HG02981 (cell line): ENCODE data around the gene ASIC2.

Source experiments
- ATAC-seq: cut with Tn5 transposase; IDR thresholded peaks from one replicate; pipeline ENCODE4 v1.9.1; 2021; ENCODE audit warnings: mild to moderate bottlenecking, moderate library complexity; ENCODE audit not compliant: unreplicated experiment

ASIC2 gene

DNA sequence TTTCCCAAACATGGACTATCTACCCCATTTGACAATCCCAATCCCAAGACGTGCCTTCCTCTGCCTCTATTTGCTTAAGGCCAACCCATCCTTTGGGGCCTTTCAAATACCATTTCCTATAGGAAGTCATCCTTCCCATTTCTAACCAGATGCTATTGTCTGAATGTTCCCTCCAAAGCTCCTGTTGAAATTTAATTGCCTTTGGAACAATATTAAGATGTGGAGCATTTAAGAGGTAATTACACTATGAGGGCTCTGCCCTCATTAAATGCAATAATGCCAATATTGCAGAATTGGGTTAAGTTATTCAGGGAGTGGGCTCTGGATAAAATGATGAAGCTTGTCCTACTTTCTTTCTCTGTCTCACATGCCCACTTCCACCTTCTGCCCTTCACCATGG lies 125.4 kb downstream of the ASIC2 start:
- no peak for ATAC-seq

DNA sequence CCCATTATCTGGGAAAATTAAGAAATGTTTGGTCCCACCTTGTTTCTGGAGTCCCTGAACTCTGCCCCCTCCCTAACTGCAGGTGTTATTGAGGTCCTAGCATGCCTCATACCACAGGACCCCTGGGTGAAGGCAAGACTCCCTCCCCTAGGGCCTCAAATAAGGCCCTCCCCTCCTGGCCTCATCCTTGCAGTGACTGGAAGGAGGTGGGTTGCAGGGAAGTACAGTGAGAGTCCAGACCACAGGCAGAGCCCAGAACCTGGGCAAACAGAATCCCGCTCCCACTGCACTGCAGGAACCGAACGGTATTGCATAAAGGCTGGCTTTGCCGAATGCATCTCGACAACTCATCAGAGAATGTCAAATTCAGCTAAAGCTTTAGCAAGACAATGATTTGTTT lies 126.6 kb downstream of the ASIC2 start:
- no peak for ATAC-seq

DNA sequence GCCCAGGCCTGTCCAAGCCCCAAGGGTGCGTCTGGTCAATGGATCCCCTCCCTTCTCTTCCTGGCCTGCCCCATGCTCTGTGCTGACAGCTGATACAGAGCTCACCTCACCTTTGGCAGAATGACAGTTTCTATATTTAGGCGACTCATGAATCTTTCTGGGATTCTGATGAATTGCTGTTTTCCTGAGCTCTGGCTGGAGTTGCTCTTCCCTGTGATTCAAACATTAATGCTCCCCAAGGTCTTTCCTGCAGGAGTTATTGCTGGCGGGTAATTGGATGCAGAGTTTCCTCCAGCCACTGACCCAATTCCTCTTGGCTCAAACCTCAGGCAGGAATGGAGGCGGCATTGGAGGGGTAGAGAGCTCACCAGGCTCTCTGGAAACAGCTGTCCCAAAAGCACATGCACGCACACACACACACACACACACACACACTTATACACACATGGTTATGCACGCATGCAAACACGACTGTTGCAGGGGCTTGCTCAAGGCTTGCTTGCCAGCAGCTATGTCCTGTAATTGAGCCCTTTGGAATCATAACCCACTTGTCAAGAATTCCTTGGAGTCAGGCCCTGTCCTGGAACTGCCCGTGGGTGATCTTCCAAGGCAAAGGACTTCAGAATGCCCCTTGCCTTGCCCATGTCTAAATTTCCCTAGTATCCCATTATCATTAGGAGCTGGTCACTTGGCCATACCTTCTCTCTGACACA lies 128.8 kb downstream of the ASIC2 start:
- no peak for ATAC-seq

DNA sequence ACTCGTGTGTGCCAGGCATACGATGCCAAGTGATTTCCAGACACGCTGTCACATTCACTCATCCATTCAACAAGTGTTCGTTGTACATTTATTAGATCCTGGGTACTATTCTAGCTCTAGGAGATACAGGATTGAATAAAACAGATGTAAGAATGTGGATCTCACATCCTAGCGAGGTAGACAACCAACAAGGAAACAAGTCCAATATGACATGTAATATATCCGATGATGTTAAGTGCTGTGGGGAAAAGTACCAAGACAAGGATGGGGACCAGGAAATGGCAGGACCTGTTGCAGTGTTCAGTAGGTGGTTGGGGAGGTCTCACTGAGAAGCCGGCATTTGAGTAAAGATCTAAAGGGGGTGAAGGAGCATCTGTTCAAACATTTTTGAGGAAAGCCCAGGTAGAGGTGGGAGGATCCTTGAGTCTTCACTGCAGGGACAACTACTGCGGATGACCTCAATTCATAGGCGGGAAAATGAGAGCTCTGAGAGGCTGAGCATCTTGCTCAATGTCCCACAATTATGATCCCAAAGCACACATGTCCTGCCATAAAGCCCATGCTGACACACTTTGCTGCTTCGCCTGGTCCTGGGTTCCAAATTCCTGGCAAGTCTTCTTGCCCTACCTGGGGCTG lies 129.4 kb downstream of the ASIC2 start:
- ATAC-seq, result no peak

DNA sequence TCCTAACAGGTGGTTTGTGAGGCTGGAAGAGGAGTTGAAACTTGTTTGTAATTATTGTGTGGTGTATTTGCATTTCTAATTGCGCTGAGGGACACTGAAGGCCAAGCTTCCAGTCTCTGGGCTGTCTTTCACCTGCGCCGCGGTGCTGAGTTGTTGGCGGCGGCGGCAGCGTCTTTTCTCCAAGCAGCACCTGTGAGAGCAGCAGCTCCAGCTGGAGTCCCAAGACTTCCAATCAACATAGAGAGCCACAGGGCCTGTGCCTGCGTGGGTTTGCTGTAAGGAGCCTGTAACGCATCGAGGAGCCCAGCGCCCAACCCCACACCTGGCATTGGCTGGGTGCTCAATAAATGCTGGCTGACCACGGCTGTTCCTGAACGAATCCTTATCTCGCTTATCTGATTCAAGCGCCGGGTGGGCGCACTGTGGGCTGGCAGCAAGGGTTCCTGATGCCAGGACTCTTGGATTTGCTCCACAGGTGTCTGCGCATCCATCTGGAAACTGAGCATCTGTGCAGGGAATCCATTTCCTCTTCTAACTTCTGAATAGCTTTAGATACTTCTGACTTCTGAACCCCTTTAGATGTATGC lies 138.1 kb downstream of the ASIC2 start:
- no peak for ATAC-seq

DNA sequence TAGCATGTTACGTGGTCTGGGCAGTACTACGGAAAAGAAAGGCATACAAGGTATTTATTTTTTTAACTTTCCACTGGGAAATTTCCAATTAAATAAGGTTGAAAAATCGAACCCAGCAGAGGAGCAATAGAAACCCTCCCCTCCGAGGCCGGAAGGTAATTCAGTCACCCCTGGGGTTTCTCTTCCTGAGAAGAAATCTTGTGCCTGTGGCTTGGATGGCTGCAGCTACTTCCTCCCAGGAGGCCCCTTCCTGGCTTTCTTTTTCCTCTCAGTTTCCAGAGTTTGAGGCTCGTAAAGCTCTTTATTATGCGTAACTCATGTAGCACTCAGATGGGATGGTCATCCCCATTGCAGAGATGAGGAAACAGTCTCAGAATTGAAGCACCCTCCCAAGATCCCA lies 140.3 kb downstream of the ASIC2 start:
- ATAC-seq, result no peak

DNA sequence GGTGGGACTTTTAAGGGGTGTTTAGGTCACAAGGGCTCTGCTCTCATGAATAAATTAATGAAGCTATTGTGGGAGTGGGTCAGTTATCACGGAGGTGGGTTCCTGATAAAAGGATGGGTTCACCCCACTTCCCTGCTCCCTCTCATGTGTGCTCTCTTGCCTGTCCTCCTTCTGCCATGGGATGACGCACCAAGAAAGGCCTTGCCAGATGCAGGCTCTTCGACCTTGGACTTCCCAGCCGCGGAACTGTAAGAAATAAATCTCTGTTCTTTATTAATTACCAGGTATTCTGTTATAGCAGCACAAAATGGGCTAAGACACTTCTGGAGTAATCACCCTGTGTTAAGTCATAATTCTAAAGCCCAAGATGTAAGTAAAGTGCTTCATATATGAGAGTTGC lies 141.5 kb downstream of the ASIC2 start:
- no peak for ATAC-seq

DNA sequence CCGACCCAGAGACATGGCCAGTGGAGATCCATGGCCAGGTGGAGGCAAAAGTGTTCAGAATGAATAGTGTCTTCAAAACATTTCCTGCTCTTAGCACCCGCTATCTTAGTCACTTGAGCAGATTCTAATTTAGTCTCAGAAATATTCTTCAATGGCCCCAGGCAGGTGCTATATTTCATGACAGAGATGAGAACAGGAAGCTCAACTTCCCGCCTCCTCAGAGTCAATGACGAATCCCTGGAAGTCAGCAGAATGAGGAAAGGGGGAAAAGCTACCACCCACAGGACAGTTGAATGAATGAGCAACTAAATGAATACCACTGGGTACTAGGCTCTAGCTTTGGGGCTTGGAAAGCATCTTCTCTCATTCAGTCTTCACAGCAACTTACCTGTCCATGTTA lies 147.2 kb downstream of the ASIC2 start:
- no peak for ATAC-seq

DNA sequence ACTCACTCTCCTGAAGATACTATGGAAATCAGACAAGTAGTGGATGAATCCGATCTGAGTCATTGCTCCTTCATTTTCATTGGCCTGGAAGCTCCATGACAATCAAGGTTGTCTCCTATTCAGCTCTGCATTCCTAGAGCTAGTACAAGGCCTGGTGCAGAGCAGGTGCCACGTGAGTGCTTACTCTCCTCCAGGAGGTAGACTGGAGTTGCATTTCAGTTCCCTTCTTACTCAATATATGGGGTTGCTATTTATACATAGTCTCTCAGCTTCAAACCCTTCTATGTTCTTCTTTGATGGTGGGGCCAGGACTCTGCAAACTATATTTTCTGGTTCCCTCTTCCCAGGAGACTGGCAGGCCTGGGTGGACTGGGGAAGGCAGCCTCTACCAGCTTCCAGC lies 148.3 kb downstream of the ASIC2 start:
- ATAC-seq, result no peak

DNA sequence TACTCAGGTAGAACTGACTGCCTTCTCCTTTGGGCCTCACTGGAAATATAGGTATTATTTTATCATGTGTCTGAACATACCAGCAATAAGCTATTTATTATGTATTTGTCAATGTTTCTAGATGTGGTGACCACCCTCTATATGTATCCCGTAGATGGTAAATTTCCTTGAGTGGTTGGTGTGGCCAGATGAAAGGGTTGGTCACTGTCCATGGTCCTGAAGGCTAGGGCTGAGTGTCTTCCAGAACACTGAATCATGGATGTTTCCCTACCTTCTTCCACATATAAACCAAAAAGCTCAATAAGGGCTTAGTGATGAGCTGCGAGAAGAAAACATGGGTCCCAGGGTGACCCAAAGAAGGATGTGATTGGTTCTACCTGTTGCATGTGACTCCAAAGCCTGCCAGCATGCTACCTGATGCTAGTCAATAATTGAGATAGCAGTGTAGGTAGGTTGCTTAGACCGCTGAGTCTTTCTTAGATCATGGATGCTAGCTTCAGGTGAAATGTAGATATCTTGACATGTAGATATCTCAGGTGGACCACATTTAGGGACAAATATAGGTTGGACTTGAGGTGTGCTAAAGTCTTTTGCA lies 150.3 kb downstream of the ASIC2 start:
- no peak for ATAC-seq

DNA sequence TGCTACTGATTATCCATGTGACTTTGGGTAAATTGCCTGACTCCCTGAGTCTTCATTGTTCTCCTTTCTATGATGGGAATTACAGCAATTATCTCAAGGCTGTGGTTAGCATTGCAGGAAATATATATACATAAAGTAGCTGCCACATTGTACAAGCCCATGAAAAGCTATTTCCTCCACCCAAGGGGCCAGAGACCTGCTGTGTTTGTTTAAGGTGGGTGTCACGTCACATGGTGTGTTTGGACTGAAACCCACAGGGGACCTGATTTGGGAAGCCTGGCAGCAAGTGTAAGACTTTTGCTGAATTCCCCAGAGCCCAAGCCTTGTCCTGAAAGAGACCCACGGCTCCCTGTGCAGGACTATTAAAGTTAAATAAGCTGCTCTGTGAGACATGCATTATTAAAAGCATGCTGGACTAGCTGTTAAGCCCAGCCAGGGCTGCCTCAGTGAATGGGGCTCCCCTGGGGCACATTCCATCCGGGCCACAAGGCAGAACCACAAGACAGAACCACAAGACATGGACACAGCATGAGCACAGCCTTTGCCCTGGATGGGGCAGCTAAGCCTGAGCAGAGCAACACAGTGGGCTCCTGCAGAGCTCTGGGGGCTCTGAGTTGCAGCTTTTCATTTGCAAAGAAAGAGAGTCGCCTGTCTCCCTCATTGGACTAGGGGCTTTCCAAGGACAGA lies 152.5 kb downstream of the ASIC2 start:
- no peak for ATAC-seq

DNA sequence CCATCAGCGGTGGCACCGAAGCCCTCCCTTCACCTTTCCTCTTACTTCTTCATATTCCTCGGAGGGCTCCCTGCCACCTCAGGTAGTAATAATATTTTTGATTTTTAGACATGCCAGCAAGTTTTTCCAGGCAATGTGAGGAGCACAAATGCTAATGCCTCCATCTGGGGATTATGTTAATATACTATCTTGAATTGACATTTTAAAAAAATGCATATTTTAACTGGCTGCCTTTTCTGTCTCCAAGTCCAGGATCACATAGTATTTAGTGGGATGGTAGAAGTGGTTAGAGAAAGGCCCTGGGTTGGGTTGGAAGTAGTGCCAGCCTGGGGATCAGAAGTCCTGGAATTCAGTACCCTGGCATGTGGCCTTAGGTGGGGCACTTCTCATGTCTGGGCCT lies 154.5 kb downstream of the ASIC2 start:
- no peak for ATAC-seq

DNA sequence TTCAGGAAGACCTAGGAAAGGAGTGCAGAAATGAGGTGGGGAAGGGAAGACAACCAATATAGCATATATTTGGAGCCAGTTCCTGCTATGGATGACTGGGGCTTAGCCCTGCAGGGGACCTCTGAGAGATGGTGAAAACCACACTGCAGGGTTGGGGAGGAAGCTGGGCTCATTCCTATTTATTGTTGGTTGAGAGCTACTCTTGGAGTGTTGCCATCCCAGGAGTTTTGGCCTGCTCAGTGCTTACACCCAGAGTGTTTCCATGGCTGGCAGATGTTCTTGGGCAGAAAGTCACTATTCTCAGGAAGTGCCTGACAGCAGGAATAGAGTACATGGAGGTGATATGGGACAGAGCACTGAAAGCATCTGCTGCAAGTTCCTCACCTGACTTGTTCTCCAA lies 155.7 kb downstream of the ASIC2 start:
- no peak for ATAC-seq

DNA sequence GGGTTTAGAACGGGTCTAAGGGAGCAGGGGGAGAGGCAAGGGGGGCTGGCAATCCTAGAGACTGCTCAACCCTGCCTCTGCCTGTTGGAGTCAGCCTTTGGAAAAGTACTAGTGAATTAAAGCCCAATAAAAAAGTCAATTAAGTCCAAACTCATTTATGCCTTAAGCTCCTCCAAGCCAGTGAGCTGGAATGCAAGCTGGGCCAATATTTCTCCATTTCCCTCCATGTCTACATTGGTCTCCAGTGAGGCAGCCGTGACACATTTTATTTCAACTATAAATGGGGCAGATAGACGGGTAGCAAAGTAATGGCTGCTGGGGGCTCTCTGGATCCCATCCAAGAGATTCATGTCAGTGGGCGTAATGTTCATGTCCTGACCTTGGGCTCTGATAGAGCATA lies 157.4 kb downstream of the ASIC2 start:
- no peak for ATAC-seq

DNA sequence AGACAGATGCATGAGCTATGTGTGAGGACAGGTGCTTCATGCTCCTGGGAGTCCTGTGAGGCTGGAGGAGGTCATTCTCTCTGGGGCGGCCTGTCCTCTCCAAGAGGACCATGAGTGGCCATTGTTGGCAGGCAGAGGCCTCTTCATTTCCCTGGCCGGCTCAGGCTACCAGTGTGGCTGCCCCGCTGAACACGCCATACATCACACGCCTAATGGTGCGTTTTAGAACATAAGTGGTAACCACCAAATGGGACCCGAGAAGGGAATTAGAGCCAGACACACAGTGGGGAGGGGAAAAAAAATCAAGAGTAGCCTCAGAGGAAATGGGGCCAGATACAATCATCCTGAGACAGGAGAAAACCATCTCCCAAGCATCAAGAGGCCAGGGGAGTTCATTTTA lies 161.5 kb downstream of the ASIC2 start:
- ATAC-seq, result no peak

DNA sequence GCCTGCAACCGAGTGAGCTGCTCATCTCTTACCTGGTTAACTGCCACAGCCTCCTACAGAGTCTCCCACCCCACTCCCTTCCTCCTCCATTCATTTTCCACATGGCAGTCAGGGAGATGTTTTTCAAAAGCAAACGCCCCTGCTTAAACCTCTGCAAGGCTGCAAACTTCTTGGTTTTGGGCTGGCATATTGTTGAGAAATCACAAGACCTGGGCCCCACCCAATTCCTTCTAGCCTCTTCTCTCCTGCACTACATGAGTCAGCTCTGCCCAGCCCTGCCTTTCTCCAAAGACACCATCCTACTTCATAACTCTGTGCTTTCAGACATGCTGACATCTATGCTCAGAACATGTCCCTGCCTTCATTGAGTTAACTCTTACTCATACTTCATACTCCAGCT lies 165.4 kb downstream of the ASIC2 start:
- ATAC-seq, result no peak

DNA sequence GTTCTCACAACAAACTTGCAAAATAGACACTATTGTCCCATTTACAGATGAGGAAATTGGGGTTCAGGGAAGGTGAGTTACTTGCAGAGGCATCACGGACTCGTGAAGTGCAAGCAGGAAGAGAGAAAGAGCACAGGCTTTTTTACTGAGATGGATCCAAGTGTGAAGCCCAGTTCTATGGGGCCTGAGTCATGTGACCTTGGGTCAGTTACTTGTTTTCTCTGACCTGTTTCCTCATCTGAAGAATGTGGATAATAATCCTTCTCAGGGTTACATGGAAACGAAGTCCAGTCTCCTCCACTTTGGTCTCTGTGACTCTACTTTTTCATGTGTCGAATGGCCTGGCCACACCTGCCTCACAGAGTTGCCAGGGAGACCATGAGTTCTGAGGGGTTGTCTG lies 167.0 kb downstream of the ASIC2 start:
- no peak for ATAC-seq

DNA sequence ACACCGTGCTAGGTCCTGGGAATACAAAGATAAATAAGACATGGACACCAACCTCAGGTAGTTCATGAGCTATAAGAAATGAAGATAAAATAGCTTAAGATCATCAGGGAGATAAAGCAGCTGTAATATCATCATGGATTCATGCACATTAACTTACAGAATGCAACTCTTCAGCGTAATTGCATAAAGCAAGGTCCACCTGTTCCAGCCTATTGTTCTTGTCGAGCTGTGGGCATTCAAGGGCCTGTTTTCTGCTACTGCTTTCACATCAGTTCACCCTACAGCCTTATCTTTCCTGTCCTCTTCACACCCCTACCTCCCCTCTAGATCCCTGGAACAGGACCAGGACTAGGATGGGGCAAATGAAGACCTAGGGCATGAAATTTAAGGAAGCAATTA lies 167.5 kb downstream of the ASIC2 start:
- no peak for ATAC-seq

DNA sequence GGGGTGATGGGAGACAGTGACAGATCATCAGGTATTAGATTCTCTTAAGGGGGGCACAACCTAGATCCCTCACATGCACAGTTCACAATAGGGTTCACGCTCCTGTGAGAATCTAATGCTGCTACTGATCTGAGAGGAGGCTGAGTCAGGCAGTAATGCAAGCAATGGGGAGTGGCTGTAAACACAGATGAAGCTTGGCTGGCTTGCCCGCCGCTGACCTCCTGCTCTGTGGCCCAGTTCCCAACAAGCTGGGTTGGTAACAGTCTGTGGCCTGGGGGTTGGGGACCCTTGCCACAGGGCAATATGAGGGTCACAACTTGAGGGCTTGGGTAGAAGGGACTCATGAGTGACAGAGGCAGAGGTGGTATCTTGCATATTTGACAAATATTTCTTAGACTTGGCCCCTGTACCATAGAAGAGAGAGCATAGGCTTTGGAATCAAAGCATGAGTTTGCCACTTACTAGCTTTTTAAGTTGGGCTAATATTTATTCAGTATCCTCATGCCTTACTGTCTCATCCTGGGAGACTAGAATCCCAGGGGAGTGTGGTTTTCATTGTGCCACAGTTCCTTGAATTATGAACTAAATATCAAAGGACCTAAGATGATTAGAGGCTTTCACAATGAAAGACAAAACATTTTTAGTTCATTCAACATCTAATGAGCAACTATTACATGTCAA lies 168.1 kb downstream of the ASIC2 start:
- ATAC-seq, result no peak

DNA sequence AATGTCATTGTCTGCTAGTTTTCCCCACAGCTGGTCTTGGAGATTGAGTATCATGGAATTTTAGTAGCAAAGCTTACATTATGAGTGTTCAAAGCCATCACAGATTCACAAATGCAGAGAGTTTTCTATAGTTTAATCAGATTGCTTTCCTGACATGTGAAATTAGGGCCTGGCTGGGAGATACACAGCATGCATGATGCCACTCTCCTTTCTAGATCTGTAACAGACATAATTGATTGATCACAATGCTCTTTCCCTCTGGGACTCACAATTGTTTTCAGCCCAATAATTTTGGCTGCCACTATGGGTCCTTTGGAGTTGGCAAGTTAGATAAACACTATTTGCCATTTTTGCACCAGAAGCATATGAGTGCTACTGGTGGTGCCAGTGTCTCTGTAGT lies 168.9 kb downstream of the ASIC2 start:
- no peak for ATAC-seq

DNA sequence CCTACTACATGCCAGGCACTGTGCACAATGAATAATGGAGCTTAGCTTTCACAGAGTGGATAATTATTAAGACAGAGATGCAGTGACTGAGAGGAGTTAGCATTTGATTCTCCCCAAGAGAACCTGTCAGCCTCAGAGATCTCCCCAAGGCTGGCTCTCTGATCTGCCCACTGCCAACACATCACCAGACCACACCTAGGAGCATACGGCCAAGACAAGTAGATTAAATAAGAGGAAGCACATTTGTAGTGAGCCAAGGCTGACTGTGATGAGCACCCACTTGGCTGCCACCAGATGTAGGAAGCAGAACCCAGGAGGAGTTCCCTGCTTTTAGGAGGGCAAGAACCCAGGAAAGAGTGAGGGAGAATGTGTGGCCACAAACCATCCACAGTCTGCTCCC lies 171.3 kb downstream of the ASIC2 start:
- ATAC-seq, result no peak
